ENCODE measurements around the gene COL24A1. TPM values are rescaled to one million over a fixed set of nuclear protein-coding genes. Genes with fewer than 3 reads are reported as not detected.
"Not testable (repeated sequence)": the region's sequence is repeated elsewhere in the genome, so short reads cannot be mapped to it uniquely, and the experiment has no call there.

COL24A1 gene
- total RNA-seq, 2 donors from 2014 or later: 1.4 to 1.5 TPM

DNA sequence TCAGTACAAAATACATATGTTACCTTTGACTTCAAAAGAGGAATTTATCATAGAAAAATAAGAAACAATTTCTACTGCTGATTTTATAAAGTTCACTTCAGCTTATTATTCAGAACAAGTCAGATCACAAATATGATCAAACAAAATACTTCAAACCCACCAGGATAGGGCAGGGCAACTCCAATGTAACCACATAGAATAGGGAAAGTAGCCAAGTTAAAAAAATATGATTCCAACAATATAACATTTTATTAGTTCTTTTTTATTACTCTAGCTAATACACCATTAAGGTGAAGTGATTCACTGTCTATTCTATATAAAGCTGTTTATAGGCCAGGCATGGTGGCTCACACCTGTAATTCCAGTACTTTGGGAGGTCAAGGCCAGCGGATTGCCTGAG is 393.8 kb downstream of the COL24A1 start:
- intact Hi-C loops (cut with DNase I): no loop called here
- DNase-seq (no peak), ATAC-seq (no peak)

- no peak for ATAC-seq
- intact Hi-C loops (cut with DNase I): no loop called here
- no peak for DNase-seq
Observed at GRCh38 chr1:85756864-85757263, 399.7 kb downstream of the COL24A1 start.

DNA sequence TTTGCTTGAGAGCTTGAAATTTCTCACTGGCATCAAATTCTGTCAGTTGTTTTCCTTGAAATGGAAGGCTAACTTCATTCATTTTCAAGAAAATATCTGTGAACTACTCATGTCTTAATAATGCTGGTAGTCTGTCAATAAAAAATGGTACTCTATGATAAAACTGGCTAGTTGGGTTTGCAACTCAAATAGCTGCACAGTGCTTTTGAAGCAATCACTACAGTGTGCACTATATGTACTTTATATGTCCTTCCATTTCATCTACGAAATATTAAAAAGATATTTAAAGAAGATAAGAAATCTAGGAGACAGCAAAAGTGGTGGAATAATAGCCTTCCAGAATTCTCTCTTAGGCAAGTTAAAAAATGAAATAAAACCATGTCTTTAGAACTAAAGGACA is 408.5 kb downstream of the COL24A1 start:
- intact Hi-C loops (cut with DNase I): no loop called here
- ATAC-seq (no peak), DNase-seq (no peak)

- ATAC-seq: no peak
- intact Hi-C loops (cut with DNase I): no loop called here
- no peak for DNase-seq
Observed at GRCh38 chr1:85746777-85747176, 409.8 kb downstream of the COL24A1 start.

GRCh38 chr1:85743814-85744213 is 412.8 kb downstream of the COL24A1 start:
- intact Hi-C loops (cut with DNase I): no loop called here
- ATAC-seq: no peak
- DNase-seq: no peak

DNA sequence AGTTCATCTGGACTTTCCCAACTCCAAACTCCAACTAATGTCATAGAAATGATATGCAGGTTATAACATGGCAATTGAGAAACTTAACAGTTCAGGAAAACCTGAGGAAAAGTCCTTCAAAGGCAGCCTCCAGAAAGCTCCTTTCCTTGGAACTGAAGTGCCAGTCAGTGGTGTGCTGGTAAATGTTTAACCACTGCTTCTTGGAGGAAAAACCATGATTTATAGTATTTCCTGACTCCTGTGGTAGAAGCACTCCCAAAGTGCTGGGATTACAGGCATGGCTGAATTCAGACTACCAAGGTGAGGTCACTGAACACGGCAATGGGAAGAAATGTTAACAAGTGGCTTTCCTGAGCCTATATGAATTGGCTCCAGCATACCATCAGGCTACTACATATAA is 421.6 kb downstream of the COL24A1 start:
- no peak for DNase-seq
- intact Hi-C loops (cut with DNase I): no loop called here
- no peak for ATAC-seq

- intact Hi-C loops (cut with DNase I): no loop called here
- no peak for DNase-seq
- no peak for ATAC-seq
Observed at GRCh38 chr1:85718678-85719340, 437.8 kb downstream of the COL24A1 start.

DNA sequence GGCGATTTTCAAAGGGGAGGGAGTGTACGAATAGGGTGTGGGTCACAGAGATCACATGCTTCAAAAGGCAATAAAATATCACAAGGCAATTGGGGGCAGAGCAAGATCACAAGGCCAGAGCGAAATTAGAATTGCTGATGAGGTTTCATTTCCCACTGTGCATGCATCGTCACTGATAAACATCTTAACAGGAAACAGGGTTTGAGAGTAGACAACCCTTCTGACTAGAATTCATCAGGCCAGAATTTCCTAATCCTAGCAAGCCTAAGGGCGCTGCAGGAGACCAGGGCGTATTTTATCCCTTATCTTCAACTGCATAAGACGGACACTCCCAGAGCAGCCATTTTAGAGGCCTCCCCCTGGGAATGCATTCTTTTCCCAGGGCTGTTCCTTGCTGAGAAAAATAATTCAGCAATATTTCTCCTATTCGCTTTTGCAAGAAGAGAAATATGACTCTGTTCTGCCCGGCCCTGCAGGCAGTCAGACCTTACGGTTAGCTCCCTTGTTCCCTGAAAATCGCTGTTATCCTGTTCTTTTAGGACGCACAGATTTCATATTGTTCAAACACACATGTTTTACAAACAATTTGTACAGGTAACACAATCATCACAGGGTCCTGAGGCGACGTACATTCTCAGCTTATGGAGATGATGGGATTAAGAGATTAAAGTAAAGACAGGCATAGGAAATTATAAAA is 442.0 kb downstream of the COL24A1 start:
- intact Hi-C loops (cut with DNase I); ATAC-seq; DNase-seq: not testable (repeated sequence)

GRCh38 chr1:85708829-85709227 is 447.7 kb downstream of the COL24A1 start:
- no peak for ATAC-seq
- intact Hi-C loops (cut with DNase I): no loop called here
- DNase-seq: no peak

DNA sequence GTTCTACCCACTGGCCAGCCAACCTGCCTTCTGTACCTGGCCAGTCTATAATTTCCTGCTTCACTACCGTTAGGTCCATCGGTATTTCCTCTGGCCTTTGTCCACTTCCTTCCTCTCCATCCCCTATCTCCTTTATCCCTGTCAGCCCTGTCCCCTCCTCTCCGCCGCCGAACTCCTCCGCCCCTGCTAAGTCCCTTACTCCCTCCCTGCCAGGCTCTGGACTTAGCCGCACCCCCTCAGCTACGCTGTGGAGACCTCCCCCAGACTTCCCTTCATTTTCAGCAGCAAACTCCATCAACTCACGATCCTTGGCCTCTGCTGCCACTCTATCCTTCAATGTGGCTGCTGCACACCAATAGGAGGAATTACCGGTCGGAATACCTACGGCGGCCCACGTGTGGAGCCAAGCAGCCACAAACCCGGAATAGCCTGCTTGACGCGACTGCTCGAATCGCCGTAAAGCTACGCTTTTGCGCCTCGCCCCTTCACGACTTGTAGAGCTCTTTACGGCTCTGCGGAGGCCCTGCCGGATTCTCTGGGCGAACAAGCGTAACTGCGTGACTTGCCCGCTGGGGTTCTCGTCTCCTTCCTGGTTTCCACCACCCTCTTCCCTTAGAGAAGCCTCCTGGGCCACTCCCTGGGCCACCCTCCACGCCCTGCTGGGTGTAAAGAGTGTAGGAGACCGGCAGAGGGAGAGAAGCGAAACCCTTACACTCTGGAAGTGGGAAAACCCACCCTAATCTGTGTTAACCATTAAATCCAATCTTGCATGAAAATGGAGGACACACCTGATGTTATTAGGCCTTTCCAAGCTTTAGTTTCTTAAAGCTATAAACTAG is 448.4 kb downstream of the COL24A1 start, which contains the start of gene ZNHIT6:
Gene ZNHIT6, minus strand, starts transcription at position 444 of the 839 bp plus-strand sequence. Its CDS starts 149 bp downstream, at position 295.
- ATAC-seq: peak; percentile 97
- intact Hi-C loops (cut with DNase I): no loop called here
- DNase-seq: peak; percentile 93

DNA sequence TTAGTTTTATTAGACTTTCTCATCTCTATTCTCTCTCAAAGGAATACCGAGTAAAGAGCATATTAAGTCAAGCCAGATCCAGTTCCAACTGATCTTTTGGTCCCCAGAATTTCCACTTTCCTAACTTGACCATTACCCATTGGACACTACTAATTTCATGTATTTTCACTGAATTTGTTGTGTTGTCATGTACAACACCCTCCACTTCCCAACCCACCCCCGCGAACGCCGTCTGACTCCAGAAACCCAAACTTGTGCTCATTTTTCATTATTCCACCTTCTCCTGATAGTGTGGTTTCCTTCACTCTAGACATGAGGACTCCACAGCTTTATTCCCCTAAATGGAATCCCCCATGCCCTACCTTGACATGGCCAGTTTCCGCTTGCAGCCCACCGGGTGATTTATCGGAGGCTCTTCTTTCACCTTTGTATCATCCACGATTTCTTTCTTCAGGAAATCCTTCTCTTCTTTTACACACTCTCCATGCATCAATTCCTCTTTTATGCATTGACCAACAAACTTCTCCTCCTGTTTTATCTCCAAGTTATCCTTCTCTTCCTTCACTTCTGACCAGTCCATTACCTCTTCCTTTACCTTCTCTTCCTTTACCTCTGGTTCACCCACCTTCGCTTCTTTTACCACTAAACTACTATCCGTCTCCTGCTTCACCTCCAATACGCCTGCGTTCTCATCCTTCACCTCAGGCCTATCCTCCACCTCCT is 449.1 kb downstream of the COL24A1 start:
- DNase-seq: no peak
- peak in 1 of 2 donors; percentile 56 for ATAC-seq
- intact Hi-C loops (cut with DNase I): no loop called here

- no peak for DNase-seq
- ATAC-seq: no peak
- intact Hi-C loops (cut with DNase I): no loop called here
Observed at GRCh38 chr1:85705940-85706339, 450.6 kb downstream of the COL24A1 start.

GRCh38 chr1:85700422-85700821 is 456.1 kb downstream of the COL24A1 start:
- no peak for DNase-seq
- ATAC-seq: no peak
- intact Hi-C loops (cut with DNase I): no loop called here

DNA sequence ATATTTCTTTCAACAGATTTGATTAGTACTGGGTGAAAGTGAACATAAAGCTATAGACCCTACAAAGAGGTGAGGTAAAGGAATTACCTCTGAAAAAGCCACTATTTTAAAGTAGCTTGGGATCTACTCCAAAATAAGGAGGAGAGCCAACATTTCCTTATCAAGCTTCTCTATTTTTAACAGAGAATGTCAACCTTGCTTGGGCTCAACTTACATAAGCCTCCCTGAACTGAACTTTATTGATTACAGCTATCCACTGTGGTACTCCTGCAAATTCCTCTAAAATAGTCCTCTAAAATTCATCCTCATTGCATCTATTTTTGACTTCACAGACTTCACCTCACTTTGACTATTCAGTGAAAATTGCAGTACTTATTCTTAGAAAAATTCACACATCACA is 458.7 kb downstream of the COL24A1 start:
- intact Hi-C loops (cut with DNase I): no loop called here
- DNase-seq (no peak), ATAC-seq (peak in 1 of 2 donors; percentile 59)

- DNase-seq: no peak
- intact Hi-C loops (cut with DNase I): loop anchor here (5.0 kb wide), 3 partner anchors 111 to 386 kb away; partner anchors contain the start of gene CCN1 (in 1 of the 2)
- no peak for ATAC-seq
Observed at GRCh38 chr1:85692730-85693314, 463.8 kb downstream of the COL24A1 start.

DNA sequence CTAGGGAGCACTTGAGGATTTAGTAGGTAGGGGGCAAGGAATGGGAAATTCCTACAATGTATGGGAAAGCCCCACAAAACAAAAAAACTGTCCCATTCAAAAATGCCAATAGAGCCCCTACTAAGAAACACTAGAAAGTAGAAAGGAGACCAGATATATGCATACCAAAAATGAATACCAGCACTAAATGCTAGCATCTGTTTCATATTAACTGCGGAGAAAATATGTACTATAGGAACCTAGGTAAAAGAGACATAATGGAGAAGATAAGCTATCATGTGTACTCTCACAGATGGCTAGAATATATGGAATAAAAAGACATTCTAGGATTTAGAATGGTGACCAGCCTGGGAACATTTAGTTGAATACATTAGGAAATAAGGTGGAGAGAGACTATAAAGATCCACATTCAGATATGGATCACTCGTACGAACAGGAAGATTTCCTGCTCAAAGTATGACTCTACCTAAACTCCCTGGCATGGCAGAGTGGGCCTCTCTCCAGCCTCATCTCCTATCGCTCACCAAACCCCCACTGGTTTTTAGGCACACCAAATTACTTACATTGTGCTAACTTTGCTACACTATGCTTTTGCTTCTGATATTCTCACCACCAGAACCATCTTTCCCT is 466.7 kb downstream of the COL24A1 start:
- DNase-seq: no peak
- intact Hi-C loops (cut with DNase I): loop anchor here (2.0 to 5.0 kb wide), 4 partner anchors 108 to 383 kb away; partner anchors contain the start of gene CCN1 (in 1 of the 2)
- no peak for ATAC-seq

DNA sequence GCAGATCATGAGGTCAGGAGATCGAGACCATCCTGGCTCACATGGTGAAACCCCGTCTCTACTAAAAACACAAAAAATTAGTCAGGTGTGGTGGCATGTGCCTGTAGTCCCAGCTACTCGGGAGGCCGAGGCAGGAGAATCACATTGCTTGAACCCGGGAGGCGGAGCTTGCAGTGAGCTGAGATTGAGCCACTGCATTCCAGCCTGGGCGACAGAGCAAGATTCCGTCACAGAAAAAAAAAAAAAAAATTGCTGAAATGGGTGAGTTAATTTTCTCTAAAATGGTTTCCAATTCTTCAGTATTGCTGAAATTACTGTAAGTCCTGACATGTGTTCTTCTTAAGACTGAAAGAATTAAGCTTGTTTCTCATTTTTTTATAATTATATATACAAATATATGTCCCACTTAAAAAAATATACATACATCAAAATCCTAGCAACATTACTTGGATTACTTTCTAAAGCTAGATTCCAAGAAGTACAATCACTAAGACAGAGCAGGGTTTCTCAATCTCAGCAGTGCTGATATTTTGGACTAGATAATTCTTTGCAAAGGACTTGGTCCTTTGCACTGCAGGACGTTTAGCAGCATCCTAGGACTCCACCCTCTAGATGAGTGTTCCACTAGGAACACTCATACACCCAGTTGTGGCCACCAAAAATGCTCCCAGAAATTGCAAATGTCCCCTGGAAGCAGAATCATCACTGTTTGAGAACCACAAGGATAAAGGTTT is 473.1 kb downstream of the COL24A1 start:
- ATAC-seq (no peak), DNase-seq (no peak)
- intact Hi-C loops (cut with DNase I): no loop called here

DNA sequence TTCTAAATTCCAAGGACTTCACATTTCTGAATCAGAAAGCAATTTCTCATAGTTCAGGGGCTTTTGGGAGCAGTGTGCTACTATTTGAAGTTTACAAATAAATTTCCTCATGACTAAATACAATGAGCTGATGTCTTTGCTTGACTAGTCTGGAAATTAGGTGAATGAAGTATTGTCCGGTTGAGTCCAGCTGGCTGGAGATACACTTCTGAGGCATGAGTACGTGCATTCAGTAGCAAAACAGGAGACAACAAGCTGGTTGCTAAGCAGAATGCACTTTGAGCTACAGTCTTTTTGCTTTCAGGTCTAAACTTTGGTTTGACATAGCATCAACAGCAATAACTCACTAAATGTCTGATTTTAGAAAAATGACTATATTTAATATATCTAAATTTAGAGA is 475.5 kb downstream of the COL24A1 start:
- ATAC-seq (peak in 1 of 2 donors; percentile 78), DNase-seq (no peak)
- intact Hi-C loops (cut with DNase I): no loop called here

Data from left cardiac atrium (tissue), 4 donors.